Endodermal cell (in vitro differentiated cells): ENCODE measurements around the gene CNDP1. TPM values are rescaled to one million over a fixed set of nuclear protein-coding genes. Genes with fewer than 3 reads are reported as not detected.
"Not testable (repeated sequence)": the region's sequence is repeated elsewhere in the genome, so short reads cannot be mapped to it uniquely, and the experiment has no call there.

Source experiments
- DNase-seq: peaks from one replicate; pipeline ENCODE4 v3.0.0-alpha.2; 2017
- H3K27ac ChIP-seq: 2 replicates; pipeline ENCODE4 v1.5.1; 2013; ENCODE audit warnings: mild to moderate bottlenecking, low read depth, low read length, moderate library complexity
- H3K27me3 ChIP-seq: 2 replicates; pipeline ENCODE4 v1.6.1; 2013; ENCODE audit warnings: mild to moderate bottlenecking, low read length, moderate library complexity; ENCODE audit not compliant: insufficient read depth, control insufficient read depth, poor library complexity, severe bottlenecking
- H3K36me3 ChIP-seq: 2 replicates; pipeline ENCODE4 v1.7.0; 2013; ENCODE audit warnings: mild to moderate bottlenecking, low read length, moderate library complexity; ENCODE audit not compliant: control insufficient read depth, insufficient read depth
- H3K4me1 ChIP-seq: one replicate; pipeline ENCODE4 v1.7.0; 2013; ENCODE audit warnings: low read length; ENCODE audit not compliant: control insufficient read depth, insufficient read depth
- H3K4me3 ChIP-seq: 2 replicates; pipeline ENCODE4 v1.5.1; 2013; ENCODE audit warnings: mild to moderate bottlenecking, low read length, moderate library complexity
- H3K9ac ChIP-seq: 2 replicates; pipeline ENCODE4 v1.6.1; 2013; ENCODE audit warnings: mild to moderate bottlenecking, low read length, moderate library complexity; ENCODE audit not compliant: poor library complexity, severe bottlenecking; ENCODE audit errors: extremely low read depth
- H3K9me3 ChIP-seq: 2 replicates; pipeline ENCODE4 v1.6.1; 2013; ENCODE audit warnings: mild to moderate bottlenecking, low read length, moderate library complexity; ENCODE audit not compliant: control insufficient read depth
- H3K27ac Mint-ChIP-seq: 2 replicates; pipeline ENCODE4 v1.8.0; 2020; ENCODE audit warnings: mixed read lengths
- H3K27me3 Mint-ChIP-seq: 2 replicates; pipeline ENCODE4 v1.8.0; 2021; ENCODE audit warnings: mild to moderate bottlenecking, mixed read lengths; ENCODE audit not compliant: insufficient read depth
- H3K36me3 Mint-ChIP-seq: 2 replicates; pipeline ENCODE4 v1.8.0; 2020; ENCODE audit warnings: low read depth, mixed read lengths
- H3K4me1 Mint-ChIP-seq: 2 replicates; pipeline ENCODE4 v1.8.0; 2020; ENCODE audit warnings: mixed read lengths
- H3K4me3 Mint-ChIP-seq: 2 replicates; pipeline ENCODE4 v1.8.0; 2020; ENCODE audit warnings: mild to moderate bottlenecking, moderate library complexity, mixed read lengths
- H3K9me3 Mint-ChIP-seq: 2 replicates; pipeline ENCODE4 v1.8.0; 2020; ENCODE audit warnings: mild to moderate bottlenecking, mixed read lengths
- WGBS, 2 experiments: methylation state at CpG; one replicate each; pipeline versions ENCODE4 v1.1.5 to v1.1.7; 2013; ENCODE audit warnings: missing lambda C conversion rate in 2 of 2, mixed read lengths in 1 of 2; ENCODE audit not compliant: insufficient coverage in 1 of 2, insufficient read length in 1 of 2; 5-methylcytosine and 5-hydroxymethylcytosine counted together
- total RNA-seq, 2 donors: library from RNA; stranded (reverse); fragmentation: NEBNext Ultra II Directional in 1 of 2; extraction: Animal tissue kit (Norgen Biotek cat#: 25700) in 1 of 2; gene quantifications; 2 replicates in 1 of 2; 3 replicates in 1 of 2; pipeline ENCODE4 v1.2.1, GENCODE V29; 2021
- TF ChIP-seq, protein P1 (sequence below): fragments of 200-600 bp; sonication (generic); conservative IDR thresholded peaks from 2 replicates; pipeline ENCODE4 v1.5.0; 2021; ENCODE audit warnings: antibody characterized with exemption, mild to moderate bottlenecking

The CNDP1 gene
- total RNA-seq, 2 donors from 2014 or later = 0.51 TPM; not detected in 1

DNA sequence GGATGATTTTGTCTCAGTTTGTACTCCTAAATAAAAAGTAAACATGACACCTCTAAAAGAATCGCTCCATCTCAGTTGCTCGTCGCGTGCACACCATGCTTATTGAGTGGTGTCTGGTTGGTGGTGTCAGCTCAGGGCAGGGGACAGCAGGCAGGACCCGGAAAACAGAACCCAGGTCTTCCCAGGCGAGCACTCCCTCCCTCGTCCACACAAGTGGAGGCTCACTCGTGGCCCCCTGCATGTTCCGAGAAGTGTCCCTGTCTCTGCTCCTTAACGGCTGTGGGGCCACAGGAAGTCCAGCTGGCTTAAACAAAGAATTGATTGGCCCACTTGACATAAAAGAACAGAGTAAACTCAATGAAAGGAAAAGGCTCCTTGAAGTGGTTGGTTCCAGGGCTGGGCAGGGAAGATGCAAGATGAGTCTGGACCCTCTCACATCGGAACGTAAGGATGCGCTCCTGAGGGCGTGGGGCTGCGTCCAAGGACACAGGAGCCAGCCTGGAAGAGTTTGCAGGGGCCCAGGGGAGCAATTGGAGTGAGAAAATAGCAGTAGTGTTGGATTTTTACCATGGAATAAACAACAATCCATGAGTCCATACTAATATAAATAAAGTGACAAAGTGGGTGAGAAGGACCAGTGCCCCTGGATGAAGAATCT is 13.1 kb upstream of the CNDP1 start:
- no peak overlapping the region for H3K27ac Mint-ChIP-seq
- Histone ChIP-seq H3K27me3 (no peaks in the 10 kb centered on the region), H3K36me3 (peaks cover 55% of the 10 kb centered on the region), H3K9me3 (no peaks in the 10 kb centered on the region), H3K4me1 (no peaks in the 10 kb centered on the region), H3K4me3 (no peak overlapping the region), H3K27ac (no peak overlapping the region), H3K9ac (no peak overlapping the region)
- H3K36me3 Mint-ChIP-seq = peaks cover 72% of the 10 kb centered on the region
- peak; percentile 39 for DNase-seq
- H3K27me3 Mint-ChIP-seq = no peaks in the 10 kb centered on the region
- TF ChIP-seq, protein P1, sequence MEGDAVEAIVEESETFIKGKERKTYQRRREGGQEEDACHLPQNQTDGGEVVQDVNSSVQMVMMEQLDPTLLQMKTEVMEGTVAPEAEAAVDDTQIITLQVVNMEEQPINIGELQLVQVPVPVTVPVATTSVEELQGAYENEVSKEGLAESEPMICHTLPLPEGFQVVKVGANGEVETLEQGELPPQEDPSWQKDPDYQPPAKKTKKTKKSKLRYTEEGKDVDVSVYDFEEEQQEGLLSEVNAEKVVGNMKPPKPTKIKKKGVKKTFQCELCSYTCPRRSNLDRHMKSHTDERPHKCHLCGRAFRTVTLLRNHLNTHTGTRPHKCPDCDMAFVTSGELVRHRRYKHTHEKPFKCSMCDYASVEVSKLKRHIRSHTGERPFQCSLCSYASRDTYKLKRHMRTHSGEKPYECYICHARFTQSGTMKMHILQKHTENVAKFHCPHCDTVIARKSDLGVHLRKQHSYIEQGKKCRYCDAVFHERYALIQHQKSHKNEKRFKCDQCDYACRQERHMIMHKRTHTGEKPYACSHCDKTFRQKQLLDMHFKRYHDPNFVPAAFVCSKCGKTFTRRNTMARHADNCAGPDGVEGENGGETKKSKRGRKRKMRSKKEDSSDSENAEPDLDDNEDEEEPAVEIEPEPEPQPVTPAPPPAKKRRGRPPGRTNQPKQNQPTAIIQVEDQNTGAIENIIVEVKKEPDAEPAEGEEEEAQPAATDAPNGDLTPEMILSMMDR = no peak
- H3K4me3 Mint-ChIP-seq = no peak overlapping the region
- WGBS, 2 experiments = 95 to 100% methylated on average over 6 to 15 of the region's 15 CpGs
- H3K9me3 Mint-ChIP-seq = peaks cover 9% of the 10 kb centered on the region
- peaks cover 7% of the 10 kb centered on the region for H3K4me1 Mint-ChIP-seq

- Mint-ChIP-seq H3K4me3 (no peak overlapping the region), H3K36me3 (peaks cover 57% of the 10 kb centered on the region), H3K4me1 (peaks cover 7% of the 10 kb centered on the region), H3K9me3 (peaks cover 9% of the 10 kb centered on the region), H3K27me3 (no peaks in the 10 kb centered on the region), H3K27ac (no peak overlapping the region)
- WGBS, 2 experiments = 94 to 95% methylated on average over 22 to 23 of the region's 23 CpGs
- H3K9me3 ChIP-seq = no peaks in the 10 kb centered on the region
- H3K36me3 ChIP-seq = peaks cover 39% of the 10 kb centered on the region
- H3K27me3 ChIP-seq = no peaks in the 10 kb centered on the region
- no peaks in the 10 kb centered on the region for H3K4me1 ChIP-seq
- H3K27ac ChIP-seq = no peak overlapping the region
- H3K9ac ChIP-seq = no peak overlapping the region
- H3K4me3 ChIP-seq = no peak overlapping the region
- peak; percentile 44 for DNase-seq
- TF ChIP-seq, protein P1 = no peak
Measured at GRCh38 chr18:74522635-74523548, 11.4 kb upstream of the CNDP1 start.

- H3K9me3 ChIP-seq = no peaks in the 10 kb centered on the region
- no peaks in the 10 kb centered on the region for H3K27me3 Mint-ChIP-seq
- no peak overlapping the region for H3K4me3 Mint-ChIP-seq
- H3K27ac Mint-ChIP-seq = no peak overlapping the region
- H3K27me3 ChIP-seq = no peaks in the 10 kb centered on the region
- no peak overlapping the region for H3K27ac ChIP-seq
- 93 to 97% methylated on average over 5 of the region's 5 CpGs for WGBS, 2 experiments
- no peak for DNase-seq
- TF ChIP-seq, protein P1 = no peak
- no peaks in the 10 kb centered on the region for H3K4me1 ChIP-seq
- H3K9me3 Mint-ChIP-seq = peaks cover 9% of the 10 kb centered on the region
- peaks cover 45% of the 10 kb centered on the region for H3K36me3 Mint-ChIP-seq
- peaks cover 7% of the 10 kb centered on the region for H3K4me1 Mint-ChIP-seq
- no peak overlapping the region for H3K9ac ChIP-seq
- peaks cover 28% of the 10 kb centered on the region for H3K36me3 ChIP-seq
- no peak overlapping the region for H3K4me3 ChIP-seq
Measured at GRCh38 chr18:74524097-74524496, 10.2 kb upstream of the CNDP1 start.

DNA sequence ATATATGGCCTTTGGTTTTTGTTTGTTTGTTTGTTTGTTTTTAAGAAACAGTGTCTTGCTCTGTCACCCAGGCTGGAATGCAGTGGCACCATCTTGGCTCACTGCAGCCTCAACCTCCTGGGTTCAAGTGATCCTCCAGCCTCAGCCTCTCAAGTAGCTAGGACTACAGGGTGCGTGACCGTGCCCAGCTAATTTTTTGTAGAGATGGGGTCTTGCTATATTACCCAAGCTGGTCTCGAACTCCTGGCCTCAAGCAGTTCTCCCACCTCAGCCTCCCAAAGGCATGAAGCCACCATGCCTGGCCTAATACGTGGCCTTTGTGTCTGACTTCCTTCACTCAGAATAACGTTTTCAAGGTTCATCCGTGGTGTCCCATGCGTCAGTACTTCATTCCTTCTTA is 9.4 kb upstream of the CNDP1 start:
- not testable (repeated sequence) for H3K9ac ChIP-seq, DNase-seq, H3K4me1 Mint-ChIP-seq, H3K4me3 Mint-ChIP-seq, H3K9me3 ChIP-seq, H3K4me1 ChIP-seq, H3K4me3 ChIP-seq, H3K9me3 Mint-ChIP-seq, H3K27ac ChIP-seq, H3K27me3 Mint-ChIP-seq, H3K27me3 ChIP-seq, H3K27ac Mint-ChIP-seq
- peaks cover 20% of the 10 kb centered on the region for H3K36me3 ChIP-seq
- 95 to 97% methylated on average over 6 to 7 of the region's 7 CpGs for WGBS, 2 experiments
- H3K36me3 Mint-ChIP-seq = peaks cover 36% of the 10 kb centered on the region
